GM21381 (cell line): ENCODE measurements around the gene ESPN.
"Not testable (repeated sequence)": the region's sequence is repeated elsewhere in the genome, so short reads cannot be mapped to it uniquely, and the experiment has no call there.

Experiments
- ATAC-seq: cut with Tn5 transposase; IDR thresholded peaks from one replicate; pipeline ENCODE4 v1.9.1; 2021; ENCODE audit warnings: mild to moderate bottlenecking, moderate library complexity; ENCODE audit not compliant: unreplicated experiment

ESPN gene

GRCh38 chr1:6447016-6447817 is 22.6 kb downstream of the ESPN start:
- no peak for ATAC-seq

- ATAC-seq: no peak
Measured at GRCh38 chr1:6447818-6448748, 23.5 kb downstream of the ESPN start.

- no peak for ATAC-seq
Measured at GRCh38 chr1:6448749-6449631, 24.4 kb downstream of the ESPN start.

GRCh38 chr1:6450005-6450450 is 25.5 kb downstream of the ESPN start:
- ATAC-seq: no peak

GRCh38 chr1:6450486-6450885 is 25.9 kb downstream of the ESPN start:
- not testable (repeated sequence) for ATAC-seq

- no peak for ATAC-seq
Measured at GRCh38 chr1:6450943-6451373, 26.4 kb downstream of the ESPN start.

- not testable (repeated sequence) for ATAC-seq
Measured at GRCh38 chr1:6453895-6454855, 29.6 kb downstream of the ESPN start.

GRCh38 chr1:6454856-6455751 is 30.5 kb downstream of the ESPN start:
- ATAC-seq: no peak

GRCh38 chr1:6455752-6456520 is 31.4 kb downstream of the ESPN start:
- ATAC-seq: not testable (repeated sequence)

GRCh38 chr1:6456800-6457466 is 32.4 kb downstream of the ESPN start:
- no peak for ATAC-seq

GRCh38 chr1:6459850-6460265 is 35.3 kb downstream of the ESPN start:
- ATAC-seq: no peak

GRCh38 chr1:6460301-6461050 is 35.9 kb downstream of the ESPN start:
- ATAC-seq: no peak

- no peak for ATAC-seq
Measured at GRCh38 chr1:6461051-6461530, 36.5 kb downstream of the ESPN start.

- no peak for ATAC-seq
Measured at GRCh38 chr1:6461538-6462411, 37.2 kb downstream of the ESPN start.

- ATAC-seq: no peak
Measured at GRCh38 chr1:6462412-6463119, 38.0 kb downstream of the ESPN start.
